IMR-90 (cell line): ENCODE data around the gene MALRD1. TPM values are rescaled to one million over a fixed set of nuclear protein-coding genes. Genes with fewer than 3 reads are reported as not detected.

Experiments
- ATAC-seq: fragments of 200-7000 bp; cut with Tn5 transposase; 2 replicates; pipeline ENCODE4 v1.9.1; 2020; ENCODE audit warnings: low read depth, mild to moderate bottlenecking, moderate library complexity
- BruUV-seq: library from RNA; stranded (reverse); fragments of 400-500 nt; replicated peaks from 2 replicates; lab custom pipeline; 2021; lab: Mats Ljungman, UMichigan
- CTCF ChIA-PET: fragments of 300-600 bp; formaldehyde crosslinking; extraction: SDS; loops from one replicate; lab custom pipeline; 2021; ENCODE audit warnings: antibody characterized with exemption; lab: Yijun Ruan, JAX
- POLR2A ChIA-PET: fragments of 300-600 bp; sonication (Branson Sonifier 250); formaldehyde crosslinking; loops from one replicate; lab custom pipeline; 2022; ENCODE audit warnings: antibody characterized with exemption; ENCODE audit not compliant: unreplicated experiment; lab: Charles Lee
- DNase-seq: peaks from one replicate; pipeline ENCODE4 v3.0.0; 2013
- H2AFZ ChIP-seq: replicated peaks from 2 replicates; pipeline ENCODE3; 2013; ENCODE audit warnings: low read length, mild to moderate bottlenecking; ENCODE audit not compliant: poor library complexity
- H2AK5ac ChIP-seq: 2 replicates; pipeline ENCODE4 v1.6.1; 2013; ENCODE audit warnings: low read depth, low read length, inconsistent platforms
- H2AK9ac ChIP-seq: replicated peaks from 2 replicates; pipeline ENCODE3; 2013; ENCODE audit warnings: mild to moderate bottlenecking, low read depth, low read length, moderate library complexity; ENCODE audit not compliant: poor library complexity
- H2BK120ac ChIP-seq: 2 replicates; pipeline ENCODE4 v1.6.1; 2013; ENCODE audit warnings: low read depth, low read length, inconsistent platforms
- H2BK15ac ChIP-seq: 3 replicates; pipeline ENCODE4 v1.6.1; 2013; ENCODE audit warnings: low read depth, low read length, inconsistent platforms
- H2BK20ac ChIP-seq: 2 replicates; pipeline ENCODE4 v1.6.1; 2013; ENCODE audit warnings: low read depth, mild to moderate bottlenecking, inconsistent platforms, low read length, moderate library complexity
- H2BK5ac ChIP-seq: 2 replicates; pipeline ENCODE4 v1.6.1; 2013; ENCODE audit warnings: mild to moderate bottlenecking, low read depth, low read length, inconsistent platforms; ENCODE audit not compliant: poor library complexity, severe bottlenecking
- H3K14ac ChIP-seq: replicated peaks from 2 replicates; pipeline ENCODE4 v1.6.1; 2013; ENCODE audit warnings: low read depth, low read length, inconsistent platforms
- H3K18ac ChIP-seq: 2 replicates; pipeline ENCODE4 v1.6.1; 2013; ENCODE audit warnings: low read depth, low read length, control low read depth
- H3K23ac ChIP-seq: 2 replicates; pipeline ENCODE4 v1.6.1; 2013; ENCODE audit warnings: low read depth, low read length, inconsistent platforms
- H3K27ac ChIP-seq: 2 replicates; pipeline ENCODE4 v1.5.1; 2013; ENCODE audit warnings: mild to moderate bottlenecking, control low read depth, low read length; ENCODE audit not compliant: insufficient read depth
- H3K27me3 ChIP-seq: 2 replicates; pipeline ENCODE4 v1.6.1; 2013; ENCODE audit warnings: low read length; ENCODE audit not compliant: control insufficient read depth, insufficient read depth
- H3K36me3 ChIP-seq: 2 replicates; pipeline ENCODE4 v1.6.1; 2013; ENCODE audit warnings: low read length, mixed read lengths; ENCODE audit not compliant: control insufficient read depth, insufficient read depth
- H3K4ac ChIP-seq: 2 replicates; pipeline ENCODE4 v1.6.1; 2013; ENCODE audit warnings: low read depth, low read length, inconsistent platforms
- H3K4me1 ChIP-seq: 2 replicates; pipeline ENCODE4 v1.6.1; 2013; ENCODE audit warnings: low read length, mixed read lengths; ENCODE audit not compliant: control insufficient read depth, insufficient read depth
- H3K4me2 ChIP-seq: 2 replicates; pipeline ENCODE4 v1.6.1; 2013; ENCODE audit warnings: low read depth, mild to moderate bottlenecking, control low read depth, low read length, moderate library complexity
- H3K4me3 ChIP-seq: 2 replicates; pipeline ENCODE4 v1.5.1; 2013; ENCODE audit warnings: low read depth, mild to moderate bottlenecking, control low read depth, low read length, moderate library complexity; ENCODE audit not compliant: insufficient read depth
- H3K56ac ChIP-seq: 2 replicates; pipeline ENCODE4 v1.6.1; 2013; ENCODE audit warnings: low read length, inconsistent platforms; ENCODE audit not compliant: insufficient read depth; ENCODE audit errors: extremely low read depth
- H3K79me1 ChIP-seq, 2 experiments: 2 replicates each; pipeline ENCODE4 v1.6.1; 2013; ENCODE audit warnings: low read length in 2 of 2, inconsistent platforms in 1 of 2, low read depth in 1 of 2
- H3K9ac ChIP-seq: 2 replicates; pipeline ENCODE4 v1.6.1; 2013; ENCODE audit warnings: low read depth, low read length, control low read depth
- H3K9me1 ChIP-seq: 2 replicates; pipeline ENCODE4 v1.6.1; 2013; ENCODE audit warnings: low read length, inconsistent platforms; ENCODE audit not compliant: insufficient read depth
- H3K9me3 ChIP-seq: 2 replicates; pipeline ENCODE4 v1.6.1; 2013; ENCODE audit warnings: low read length; ENCODE audit not compliant: control insufficient read depth, insufficient read depth
- H4K20me1 ChIP-seq: 2 replicates; pipeline ENCODE4 v1.6.1; 2013; ENCODE audit warnings: low read length, inconsistent platforms; ENCODE audit not compliant: insufficient read depth
- H4K5ac ChIP-seq: 2 replicates; pipeline ENCODE4 v1.6.1; 2013; ENCODE audit warnings: mild to moderate bottlenecking, low read depth, low read length, control low read depth
- H4K8ac ChIP-seq, 2 experiments: 2 replicates each; pipeline ENCODE4 v1.6.1; 2013; ENCODE audit warnings: low read depth in 2 of 2, low read length in 2 of 2, control low read depth in 1 of 2, inconsistent platforms in 1 of 2
- H4K91ac ChIP-seq: 2 replicates; pipeline ENCODE4 v1.6.1; 2013; ENCODE audit warnings: low read depth, low read length, inconsistent platforms; ENCODE audit not compliant: insufficient read depth
- BHLHE40 ChIP-seq: fragments of 150-350 bp; IDR thresholded peaks from 2 replicates; pipeline ENCODE4 v1.6.1; 2016; ENCODE audit warnings: mild to moderate bottlenecking, low read depth, low read length
- CHD1 ChIP-seq: IDR thresholded peaks from 2 replicates; pipeline ENCODE4 v1.6.1; 2012; ENCODE audit warnings: low read depth, low read length, improper control_type of control experiment
- ELK1 ChIP-seq: fragments of 150-350 bp; IDR thresholded peaks from 2 replicates; pipeline ENCODE4 v1.6.1; 2016; ENCODE audit warnings: low read depth, mild to moderate bottlenecking, low read length, moderate library complexity, borderline replicate concordance
- POLR2A ChIP-seq: IDR thresholded peaks from 2 replicates; pipeline ENCODE4 v1.6.1; 2012; ENCODE audit warnings: mild to moderate bottlenecking, low read depth, low read length
- WGBS, 2 experiments: methylation state at CpG; one replicate each; pipeline versions ENCODE4 v1.1.5 to v1.1.7; 2013; ENCODE audit warnings: missing lambda C conversion rate in 2 of 2; ENCODE audit not compliant: insufficient read length in 1 of 2; ENCODE audit errors: extremely low coverage in 2 of 2; 5-methylcytosine and 5-hydroxymethylcytosine counted together
- dilution Hi-C: fragments of 300-500 bp; cut with HindIII; formaldehyde crosslinking; loops from one replicate; pipeline ENCODE4 v1.14.3; 2018; ENCODE audit warnings: low sequenced_read_pairs; ENCODE audit not compliant: unreplicated experiment
- in situ Hi-C: fragments of 300-500 bp; cut with MboI; formaldehyde crosslinking; loops from 3 replicates; pipeline ENCODE4 v1.14.3; 2019; ENCODE audit warnings: low sequenced_read_pairs, inconsistent platforms, mixed read lengths
- intact Hi-C: fragments of 100-400 bp; cut with micrococcal nuclease; formaldehyde crosslinking; loops from 2 replicates; pipeline ENCODE4 v1.10.0; 2022
- polyA plus RNA-seq, 3 experiments: library from polyadenylated mRNA; depleted of rRNA; stranded (reverse); fragments of >200 nt; gene quantifications; 2 replicates each; pipeline ENCODE4 v1.2.3, GENCODE V29; 2012; ENCODE audit warnings: low replicate concordance in 1 of 3
- total RNA-seq: library from RNA; depleted of rRNA; stranded (reverse); fragments of >200 nt; gene quantifications from 2 replicates; pipeline ENCODE4 v1.2.3, GENCODE V29; 2012

MALRD1 gene
- total and polyA plus RNA-seq, 2 of the 4 experiments (the other 2 are of a cell fraction) = 0.34 to 1.1 TPM

- ChIA-PET CTCF (no interaction called here), POLR2A (no interaction called here)
- Histone ChIP-seq H2BK120ac (no peak overlapping the region), H3K4me2 (no peak overlapping the region), H3K9ac (no peak overlapping the region), H3K27me3 (no peaks in the 10 kb centered on the region), H2AFZ (no peak overlapping the region), H2BK20ac (no peak overlapping the region), H2BK15ac (no peak overlapping the region), H3K27ac (no peak overlapping the region), H3K79me1 (no peaks in the 10 kb centered on the region), H3K18ac (no peak overlapping the region), H4K5ac (no peak overlapping the region), H3K4me3 (no peak overlapping the region), H4K91ac (no peak overlapping the region), H3K4me1 (peaks cover 5% of the 10 kb centered on the region), H2AK5ac (no peak overlapping the region), H3K23ac (no peak overlapping the region), H3K36me3 (no peaks in the 10 kb centered on the region), H2AK9ac (no peak overlapping the region), H3K14ac (no peak overlapping the region), H3K4ac (no peak overlapping the region), H3K56ac (no peak overlapping the region), H2BK5ac (no peak overlapping the region), H3K9me3 (no peaks in the 10 kb centered on the region), H3K9me1 (no peaks in the 10 kb centered on the region), H4K8ac (no peak overlapping the region), H4K20me1 (no peaks in the 10 kb centered on the region)
- in situ Hi-C loops = no loop called here
- intact Hi-C loops = loop anchor here (10.0 kb wide), 1 partner anchor 1229 kb away; no protein-coding TSS in a partner anchor
- no peak for TF ChIP-seq BHLHE40
- TF ChIP-seq ELK1 = no peak
- no peak for TF ChIP-seq POLR2A
- no peak for TF ChIP-seq CHD1
- dilution Hi-C loops = no loop called here
- no CpG with 5 or more reads among the region's 3 CpGs for WGBS, 2 experiments
- no peak for DNase-seq
- BruUV-seq = no TSS peak
- no peak for ATAC-seq
These were observed 577.6 kb downstream of the MALRD1 start for GRCh38 chr10:19626156-19626555.
